GM18867 (cell line): ENCODE data around the gene TSPAN13.

Experiments
- ATAC-seq: cut with Tn5 transposase; IDR thresholded peaks from one replicate; pipeline ENCODE4 v1.9.1; 2021; ENCODE audit warnings: mild to moderate bottlenecking, moderate library complexity; ENCODE audit not compliant: unreplicated experiment

Gene TSPAN13

GRCh38 chr7:16811551-16811950 lies 58.0 kb downstream of the TSPAN13 start:
- ATAC-seq = no peak

GRCh38 chr7:16812542-16813231 lies 59.1 kb downstream of the TSPAN13 start:
- no peak for ATAC-seq

GRCh38 chr7:16813232-16813616 lies 59.7 kb downstream of the TSPAN13 start:
- ATAC-seq = no peak

GRCh38 chr7:16815001-16815400 lies 61.4 kb downstream of the TSPAN13 start:
- ATAC-seq = no peak

GRCh38 chr7:16816824-16817223 lies 63.3 kb downstream of the TSPAN13 start:
- no peak for ATAC-seq

GRCh38 chr7:16817536-16817935 lies 64.0 kb downstream of the TSPAN13 start:
- ATAC-seq = no peak

GRCh38 chr7:16818732-16819131 lies 65.2 kb downstream of the TSPAN13 start:
- ATAC-seq = no peak

- ATAC-seq = no peak
Measured at GRCh38 chr7:16822029-16822428, 68.5 kb downstream of the TSPAN13 start.

- no peak for ATAC-seq
Measured at GRCh38 chr7:16826060-16826459, 72.5 kb downstream of the TSPAN13 start.

GRCh38 chr7:16833373-16833772 lies 79.8 kb downstream of the TSPAN13 start:
- ATAC-seq = no peak
